GM11168 (cell line): ENCODE measurements around the gene SPATA24.
"Not testable (repeated sequence)": the region's sequence is repeated elsewhere in the genome, so short reads cannot be mapped to it uniquely, and the experiment has no call there.

Source experiments
- in situ Hi-C: fragments of 300-500 bp; cut with MboI; formaldehyde crosslinking; loops from one replicate; pipeline ENCODE4 v1.12.0; 2022; ENCODE audit warnings: low sequenced_read_pairs; ENCODE audit not compliant: unreplicated experiment

SPATA24 gene

DNA sequence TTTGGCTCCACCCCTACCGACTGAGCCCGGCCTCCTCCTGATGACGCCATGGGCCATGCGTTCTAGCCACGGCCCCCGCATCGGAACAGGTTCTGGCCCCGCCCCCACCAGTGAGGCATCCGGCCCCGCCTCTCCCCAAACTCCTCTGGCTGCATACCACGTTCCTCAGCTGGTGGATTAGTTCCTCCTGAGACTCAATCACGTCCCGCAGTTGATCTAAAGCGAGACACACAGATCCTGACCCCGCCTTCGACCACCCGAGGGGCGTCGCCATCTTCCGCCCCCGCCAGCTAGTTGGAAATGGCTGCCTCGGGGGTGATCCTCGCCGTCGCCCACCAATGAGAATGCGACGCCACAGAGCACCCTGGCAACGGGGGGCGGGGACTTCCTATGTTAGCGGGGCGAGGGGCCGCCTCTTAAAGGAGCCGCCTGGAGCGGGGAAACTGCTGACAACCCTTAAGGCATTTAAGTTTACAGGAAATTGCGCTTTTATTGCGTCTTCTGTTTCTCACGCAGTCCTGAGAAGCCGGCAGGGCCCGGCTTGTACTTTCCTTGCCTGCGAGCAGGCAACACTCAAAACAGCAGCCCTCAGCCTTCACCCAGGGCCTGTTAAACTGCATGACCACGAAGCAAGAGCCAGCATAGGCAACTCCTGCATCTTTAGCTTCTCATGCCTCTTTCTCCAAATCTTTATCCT, at the start of gene SPATA24:
TSS of gene SPATA24 (minus strand) at position 303 of the 697 bp plus-strand sequence. CDS start at position 274, 29 bp downstream.
- in situ Hi-C loops: no loop called here

GRCh38 chr5:139451878-139452660, 48.2 kb upstream of the SPATA24 start:
- in situ Hi-C loops: no loop called here

DNA sequence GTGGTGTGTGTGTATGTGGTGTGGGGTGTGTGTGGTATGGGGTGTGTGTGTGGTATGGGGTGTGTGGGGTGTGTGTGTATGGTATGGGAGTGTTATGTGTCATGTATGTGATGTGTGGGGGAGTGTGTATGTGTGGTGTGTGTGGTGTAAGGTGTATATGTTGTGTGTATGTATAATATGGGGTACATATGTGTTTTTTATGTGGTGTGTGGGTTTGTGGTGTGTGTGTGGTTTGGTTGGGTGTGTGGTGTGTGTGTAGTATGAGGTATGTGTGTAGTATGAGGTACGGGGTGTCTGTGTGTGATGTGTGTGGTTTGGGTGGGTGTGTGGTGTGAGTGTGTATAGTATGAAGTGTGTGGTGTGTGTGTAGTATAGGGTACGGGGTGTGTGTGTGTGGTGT, 47.3 kb upstream of the SPATA24 start:
- in situ Hi-C loops: no loop called here

- in situ Hi-C loops: no loop called here
Measured at GRCh38 chr5:139446956-139447779, 43.3 kb upstream of the SPATA24 start.

- in situ Hi-C loops: no loop called here
Measured at GRCh38 chr5:139445325-139446170, 41.7 kb upstream of the SPATA24 start.

GRCh38 chr5:139443831-139444453, 40.1 kb upstream of the SPATA24 start:
- in situ Hi-C loops: no loop called here

DNA sequence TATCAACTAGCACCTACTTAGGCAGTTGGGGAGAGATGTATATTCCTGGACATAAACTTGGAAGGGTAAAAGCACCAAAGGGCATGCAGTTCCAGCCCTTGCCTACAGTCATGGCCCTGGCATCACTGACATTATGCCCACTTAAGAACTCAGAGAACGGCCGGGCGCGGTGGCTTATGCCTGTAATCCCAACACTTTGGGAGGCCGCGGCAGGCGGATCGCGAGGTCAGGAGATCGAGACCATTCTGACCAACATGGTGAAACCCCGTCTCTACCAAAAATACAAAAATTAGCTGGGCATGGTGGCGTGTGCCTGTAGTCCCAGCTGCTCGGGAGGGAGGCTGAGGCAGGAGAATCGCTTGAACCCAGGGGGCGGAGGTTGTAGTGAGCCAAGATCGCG, 36.5 kb upstream of the SPATA24 start:
- in situ Hi-C loops: not testable (repeated sequence)

DNA sequence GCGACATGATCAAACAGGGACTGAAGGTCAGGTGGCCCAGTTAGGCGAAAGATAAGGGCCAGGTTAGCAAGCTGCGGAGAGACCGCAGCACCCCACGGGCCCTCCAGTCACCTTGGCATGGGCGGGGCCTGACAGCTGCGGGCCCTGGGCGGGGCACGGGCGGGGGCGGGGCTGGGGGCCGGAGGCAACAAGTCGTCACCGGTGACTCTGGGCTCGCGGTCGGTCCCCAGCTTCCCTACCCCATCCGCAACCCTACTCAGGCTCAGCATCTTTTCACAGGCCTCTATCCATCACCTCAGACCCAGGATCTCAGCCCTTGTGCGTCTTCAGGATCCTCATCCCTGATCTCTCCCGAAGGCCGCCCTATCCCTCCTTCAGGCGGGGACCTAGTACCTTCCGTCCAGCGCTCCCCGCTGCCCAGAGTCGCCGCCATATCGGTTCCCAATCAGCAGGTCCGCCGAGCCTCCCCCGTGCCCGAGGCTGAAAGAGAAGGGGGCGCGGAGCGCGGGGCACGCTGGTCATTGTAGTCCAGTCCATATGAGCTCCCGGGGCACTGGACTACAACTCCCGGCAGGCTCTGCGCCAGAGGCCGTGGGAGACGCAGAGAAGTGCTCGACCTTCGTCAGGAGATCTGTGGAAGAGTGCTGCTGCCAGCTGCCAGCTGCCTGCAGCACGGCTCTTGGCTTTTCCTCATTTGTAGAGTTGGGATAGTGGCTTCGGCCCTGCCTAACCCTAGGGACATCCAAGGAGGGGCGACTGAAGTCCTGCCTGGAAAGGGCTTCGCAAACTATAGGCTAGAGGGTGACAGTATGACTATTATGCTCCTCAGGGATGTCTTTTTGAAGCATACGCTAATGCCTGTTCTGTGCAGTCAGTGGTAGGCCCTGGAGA, 35.4 kb upstream of the SPATA24 start, which contains the start of gene DNAJC18:
TSS of gene DNAJC18 (minus strand) at position 513 of the 891 bp plus-strand sequence. CDS start at position 433, 80 bp downstream.
- in situ Hi-C loops: no loop called here

DNA sequence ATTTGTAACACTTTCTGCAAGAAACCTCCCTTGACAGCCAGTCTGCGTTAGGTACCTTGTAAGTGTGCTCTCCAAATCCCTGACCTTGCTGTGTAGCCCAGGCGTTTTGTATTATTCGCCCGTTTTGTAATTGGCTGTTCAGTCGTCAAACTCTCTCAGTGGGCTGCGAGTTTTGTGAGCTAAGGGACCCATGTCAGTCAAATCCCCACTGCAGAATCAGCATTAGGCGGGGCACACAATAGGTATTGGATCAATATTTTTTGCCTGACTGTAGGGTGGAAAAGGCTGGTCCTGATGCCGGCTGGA, 34.8 kb upstream of the SPATA24 start:
- in situ Hi-C loops: no loop called here

DNA sequence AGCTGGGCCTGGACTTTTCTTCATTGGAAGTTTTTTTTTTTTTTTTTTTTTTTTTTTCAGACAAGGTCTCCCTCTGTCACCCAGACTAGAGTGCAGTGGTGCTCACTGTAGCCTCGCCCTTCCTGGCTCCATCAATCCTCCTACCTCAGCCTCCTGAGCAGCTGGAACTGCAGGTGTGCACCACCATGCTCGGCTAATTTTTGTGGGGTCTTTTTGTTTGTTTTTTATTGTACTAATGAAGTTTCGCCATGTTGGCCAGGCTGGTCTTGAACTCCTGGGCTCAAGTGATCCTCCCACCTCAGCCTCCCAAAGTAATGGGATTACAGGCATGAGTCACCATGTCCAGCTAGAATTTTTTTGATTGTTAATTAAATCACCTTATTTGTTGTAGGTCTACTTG, 31.8 kb upstream of the SPATA24 start:
- in situ Hi-C loops: no loop called here

- in situ Hi-C loops: no loop called here
Measured at GRCh38 chr5:139431706-139432105, 27.8 kb upstream of the SPATA24 start.

DNA sequence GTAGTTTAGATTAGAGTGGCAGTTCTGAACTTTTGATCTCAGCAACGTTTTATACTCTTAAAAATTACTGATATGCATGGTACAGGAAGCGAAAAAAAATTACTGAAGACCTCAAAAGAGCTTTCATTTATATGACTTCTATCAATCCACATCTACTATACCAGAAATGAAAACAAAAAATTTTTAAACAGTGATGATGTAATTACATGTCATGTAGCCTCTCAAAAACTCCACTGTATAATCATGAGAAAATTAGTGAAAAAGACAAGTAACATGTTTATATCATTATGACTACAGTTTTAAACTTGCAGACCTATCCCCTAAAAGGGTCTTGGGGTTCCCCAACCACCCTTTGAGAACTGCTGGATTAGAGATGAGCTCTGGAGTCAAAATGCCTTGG, 26.1 kb upstream of the SPATA24 start:
- in situ Hi-C loops: no loop called here

GRCh38 chr5:139426203-139426885, 22.5 kb upstream of the SPATA24 start:
- in situ Hi-C loops: loop anchor here (10.0 kb wide), 1 partner anchor 48 kb away; the partner anchor contains the start of gene SMIM33

- in situ Hi-C loops: loop anchor here (10.0 kb wide), 1 partner anchor 49 kb away; the partner anchor contains the start of gene SMIM33
Measured at GRCh38 chr5:139425497-139425896, 21.6 kb upstream of the SPATA24 start.

GRCh38 chr5:139422307-139422893, 18.5 kb upstream of the SPATA24 start:
- in situ Hi-C loops: loop anchor here (10.0 kb wide), 1 partner anchor 52 kb away; the partner anchor contains the start of gene SMIM33

- in situ Hi-C loops: loop anchor here (10.0 kb wide), 1 partner anchor 55 kb away; the partner anchor contains the start of gene SMIM33
Measured at GRCh38 chr5:139419226-139420192, 15.6 kb upstream of the SPATA24 start.
